Measurements from ENCODE around the gene GCNA.

DNA sequence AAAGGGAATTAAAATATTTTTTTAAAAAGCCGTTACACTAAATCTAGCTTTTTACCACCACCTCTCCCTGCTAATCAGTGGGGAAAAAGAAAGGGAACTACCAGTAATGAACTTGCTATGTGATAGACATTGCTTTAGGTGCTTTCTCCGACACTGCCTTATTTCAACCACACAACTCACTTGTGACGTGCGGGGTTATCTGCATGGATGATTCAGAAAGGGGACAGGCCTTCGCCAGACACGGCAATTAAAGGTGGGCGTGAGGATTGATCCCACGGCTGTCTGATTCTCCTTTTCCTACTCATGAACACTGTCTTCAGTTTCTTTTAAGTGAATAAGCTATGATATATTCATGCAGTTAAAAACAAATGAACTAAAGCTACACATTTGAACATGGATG lies 41.0 kb downstream of the GCNA start:
- TF ChIP-seq MYC (IDR thresholded peaks at IDR 0.05; ENCODE audit: low read depth, low read length) (no peak), POLR2A (IDR thresholded peaks at IDR 0.05; ENCODE audit: extremely low read depth, insufficient read length) (no peak), CTCF (IDR thresholded peaks at IDR 0.05; ENCODE audit: low read depth, low read length) (no peak)
- TF ChIP-seq, protein P1, sequence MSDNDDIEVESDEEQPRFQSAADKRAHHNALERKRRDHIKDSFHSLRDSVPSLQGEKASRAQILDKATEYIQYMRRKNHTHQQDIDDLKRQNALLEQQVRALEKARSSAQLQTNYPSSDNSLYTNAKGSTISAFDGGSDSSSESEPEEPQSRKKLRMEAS (IDR thresholded peaks at IDR 0.05; ENCODE audit: low read depth, low read length) = no peak
